Dermis blood vessel endothelial cell (primary cell): ENCODE data around the gene ANK2. TPM values are rescaled to one million over a fixed set of nuclear protein-coding genes. Genes with fewer than 3 reads are reported as not detected.

ENCODE experiments used
- DNase-seq: peaks from one replicate; pipeline ENCODE4 v3.0.0; 2010
- total RNA-seq: library from RNA; depleted of rRNA; stranded (reverse); fragments of >200 nt; gene quantifications from 2 replicates; pipeline ENCODE4 v1.2.3, GENCODE V29; 2014

Gene ANK2
- total RNA-seq, 1 donor from 2014 or later, result 41.4 TPM

GRCh38 chr4:113101669-113102068 lies 52.2 kb downstream of the ANK2 start:
- no peak for DNase-seq

- DNase-seq, result no peak
Observed at GRCh38 chr4:113103556-113103955, 54.1 kb downstream of the ANK2 start.

GRCh38 chr4:113106108-113106507 lies 56.7 kb downstream of the ANK2 start:
- DNase-seq, result peak; percentile 5

DNA sequence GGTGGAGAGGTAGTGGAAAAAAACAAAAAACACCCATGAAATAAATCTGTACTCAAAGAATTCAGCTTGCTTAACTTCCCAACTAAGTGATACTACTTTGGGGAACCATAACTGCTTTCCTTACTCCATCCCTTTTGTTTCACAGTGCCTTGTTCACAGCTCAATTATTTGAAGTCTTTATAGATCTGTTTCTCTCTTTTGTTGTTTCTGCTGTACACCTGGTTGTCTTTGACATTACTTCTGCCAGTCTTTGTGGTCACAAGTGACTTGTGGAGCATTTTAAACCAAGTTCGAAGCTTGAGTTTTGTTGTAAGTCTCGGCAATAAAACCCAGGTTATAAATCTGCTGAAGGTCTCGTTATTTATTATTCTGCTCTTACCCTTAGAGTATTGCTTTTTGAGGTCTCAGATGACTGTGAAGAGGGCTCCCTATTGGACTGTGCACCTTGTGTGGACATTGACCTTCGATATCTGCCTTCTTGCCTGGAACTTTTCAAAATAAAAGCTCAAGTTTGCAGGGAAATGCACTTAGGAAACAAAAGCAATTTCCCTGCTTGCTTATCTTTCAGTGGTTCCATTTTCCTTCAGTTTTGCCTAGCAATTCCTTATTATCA lies 59.8 kb downstream of the ANK2 start:
- DNase-seq, result no peak

- no peak for DNase-seq
Observed at GRCh38 chr4:113112338-113112978, 63.0 kb downstream of the ANK2 start.

- DNase-seq, result no peak
Observed at GRCh38 chr4:113113151-113113550, 63.7 kb downstream of the ANK2 start.

DNA sequence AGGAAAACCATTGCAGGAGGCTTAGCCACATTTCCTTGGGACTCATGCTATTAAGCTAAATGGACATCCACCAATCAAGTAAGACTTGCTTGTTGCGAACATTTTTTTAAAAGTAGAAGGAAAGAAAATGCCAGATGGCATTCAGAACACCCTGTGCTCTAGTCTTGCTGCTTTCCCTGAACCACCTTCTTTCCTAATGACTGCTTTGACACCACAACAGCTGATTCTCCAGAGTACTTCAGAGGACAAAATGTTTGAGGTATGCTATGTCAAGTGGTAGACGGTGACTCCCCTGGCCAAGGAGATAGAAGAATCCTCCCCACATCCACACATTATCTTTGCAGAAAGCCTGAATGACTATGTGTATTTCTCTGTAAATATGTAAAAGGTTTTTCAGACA lies 65.4 kb downstream of the ANK2 start:
- no peak for DNase-seq

DNA sequence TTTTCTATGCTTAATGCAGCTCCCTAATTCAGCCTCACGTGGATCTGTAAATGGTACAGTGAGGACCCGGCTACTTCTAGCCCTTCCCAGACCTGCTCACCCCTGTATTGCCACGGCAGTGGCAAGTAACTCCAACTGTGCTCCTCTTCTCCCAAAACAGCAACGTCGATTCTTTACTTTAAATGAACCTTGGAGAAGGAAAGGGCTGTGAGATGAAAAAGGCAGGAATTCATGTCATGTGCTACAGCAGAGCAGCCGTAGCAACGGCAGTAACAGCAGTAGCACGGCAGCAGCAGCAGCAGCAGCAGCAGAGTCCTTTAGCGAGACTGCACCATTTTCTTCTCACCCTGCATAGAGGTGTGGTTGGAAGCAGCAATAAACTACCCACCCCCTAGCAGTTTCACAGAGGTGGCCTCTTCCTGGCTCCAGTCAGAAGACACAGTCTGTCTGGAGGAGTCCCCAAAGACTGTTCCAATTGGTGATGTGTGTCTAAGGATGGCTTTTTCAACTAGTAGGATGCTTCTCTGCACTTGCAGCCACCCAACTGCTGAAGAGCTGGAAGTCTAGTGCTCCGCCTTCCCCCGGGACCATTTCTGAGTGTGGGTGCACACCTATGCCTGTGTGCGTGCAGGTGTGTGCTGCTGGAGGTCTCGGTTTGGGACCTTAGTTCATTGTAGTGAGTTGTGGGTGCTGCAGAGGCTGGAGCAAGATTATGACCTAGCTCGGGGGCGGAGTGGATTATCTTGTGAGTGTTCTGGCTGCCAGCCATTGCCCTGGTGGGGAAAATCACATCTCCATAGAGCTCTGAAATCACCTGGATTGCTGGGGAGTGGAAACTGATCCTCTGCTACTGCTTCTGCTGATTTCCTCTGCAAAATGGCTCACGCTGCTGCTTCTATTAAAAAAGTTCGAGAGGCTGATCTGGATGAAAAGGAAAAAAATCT lies 67.2 kb downstream of the ANK2 start:
- no peak for DNase-seq

- DNase-seq, result no peak
Observed at GRCh38 chr4:113117358-113117702, 67.9 kb downstream of the ANK2 start.

- no peak for DNase-seq
Observed at GRCh38 chr4:113122066-113122465, 72.6 kb downstream of the ANK2 start.

DNA sequence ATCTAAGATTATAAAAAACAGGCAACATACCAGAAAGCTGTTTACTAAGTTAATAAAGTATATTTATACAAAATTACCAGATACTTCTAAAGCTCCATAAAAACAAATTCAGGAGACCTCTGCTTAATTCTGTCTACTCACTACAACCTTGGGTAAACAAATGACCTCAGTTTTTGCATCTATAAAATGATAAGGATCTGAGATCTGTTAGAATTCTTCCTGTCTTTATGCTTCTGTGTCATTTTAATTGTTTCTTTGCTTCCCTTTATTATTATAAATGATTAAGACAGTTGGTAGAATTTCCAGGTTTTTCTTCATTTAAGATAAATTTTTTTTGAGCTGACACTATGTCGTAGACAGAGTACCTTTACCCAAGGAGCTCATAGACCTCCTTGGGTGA lies 76.0 kb downstream of the ANK2 start:
- no peak for DNase-seq

DNA sequence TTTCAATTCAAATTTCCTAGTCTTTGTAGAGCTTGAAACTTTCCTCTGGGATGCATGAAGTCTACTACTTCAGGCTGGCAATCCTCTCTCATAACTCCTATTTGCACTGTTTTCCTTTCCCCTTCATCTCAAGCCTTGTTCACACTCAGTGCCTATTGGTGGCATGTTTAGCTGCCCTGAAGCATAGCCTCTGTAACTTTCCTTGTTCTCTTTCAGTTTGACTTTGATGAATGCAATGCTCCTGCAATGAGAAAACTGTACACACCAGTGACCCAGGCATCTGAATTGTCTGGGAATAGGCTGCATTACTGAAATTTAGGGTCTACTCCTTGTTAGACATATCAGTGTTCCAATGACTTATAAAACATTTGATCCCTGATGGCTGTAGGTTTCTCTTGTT lies 81.7 kb downstream of the ANK2 start:
- DNase-seq, result no peak

DNA sequence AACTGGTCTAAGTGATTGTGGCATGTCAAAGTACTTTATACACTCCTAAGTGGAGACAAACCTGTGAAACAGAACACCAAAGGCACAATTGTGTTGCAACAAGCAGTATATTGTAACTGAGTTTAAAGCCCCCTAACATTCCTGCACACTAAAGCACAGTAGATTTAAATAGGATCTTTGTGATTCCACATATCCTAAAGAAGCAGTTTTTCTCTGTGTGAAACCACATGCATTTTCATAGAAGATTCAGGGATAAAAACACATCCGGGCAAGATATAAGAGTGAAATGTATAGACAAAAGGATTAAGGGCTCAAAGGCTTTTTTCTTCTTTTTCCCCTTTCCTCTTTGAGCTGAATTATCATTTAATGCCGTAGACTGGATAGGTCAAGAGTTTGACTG lies 82.2 kb downstream of the ANK2 start:
- DNase-seq, result no peak

GRCh38 chr4:113141901-113142346 lies 92.5 kb downstream of the ANK2 start:
- DNase-seq, result no peak

GRCh38 chr4:113142351-113142750 lies 92.9 kb downstream of the ANK2 start:
- no peak for DNase-seq

- DNase-seq, result no peak
Observed at GRCh38 chr4:113144091-113144490, 94.6 kb downstream of the ANK2 start.

- DNase-seq, result no peak
Observed at GRCh38 chr4:113145147-113145518, 95.7 kb downstream of the ANK2 start.

DNA sequence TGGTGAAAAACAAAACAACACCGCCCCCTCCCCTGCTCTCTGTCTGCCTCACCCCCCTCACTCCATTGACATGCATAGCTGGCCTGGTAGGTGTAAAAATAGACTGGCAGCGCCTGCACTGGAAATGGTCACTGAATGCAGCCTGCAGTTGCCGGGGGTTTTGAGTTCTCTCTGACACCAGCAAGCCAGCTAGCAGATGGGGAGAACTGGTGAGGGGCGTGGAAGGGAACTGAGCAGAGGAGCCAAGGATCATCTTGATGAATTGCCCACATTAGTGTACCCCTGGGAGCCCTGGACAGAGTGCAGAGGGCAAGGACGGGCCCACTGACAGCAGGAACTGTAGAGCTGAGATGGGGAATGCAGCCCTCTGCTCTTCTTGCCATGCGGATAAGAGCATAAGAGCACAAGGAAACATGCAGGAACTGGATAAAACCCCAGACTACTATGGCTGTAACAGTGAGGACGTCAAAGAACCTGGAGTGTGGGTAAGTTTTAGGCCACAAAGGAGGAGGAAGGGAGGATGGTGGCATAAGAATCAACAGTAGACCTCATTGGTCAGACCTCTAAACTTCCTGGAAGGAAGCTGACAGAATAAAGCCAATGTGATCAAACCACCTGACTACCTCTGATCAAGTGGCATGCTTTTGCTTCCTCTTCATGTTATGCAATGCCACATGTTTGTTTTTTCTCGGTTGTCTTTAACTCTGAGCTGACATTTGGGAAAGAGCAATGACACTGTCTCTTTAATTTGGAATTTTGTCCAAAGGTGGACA lies 96.3 kb downstream of the ANK2 start:
- DNase-seq, result no peak

- DNase-seq, result no peak
Observed at GRCh38 chr4:113146876-113147358, 97.5 kb downstream of the ANK2 start.

GRCh38 chr4:113147498-113148111 lies 98.2 kb downstream of the ANK2 start:
- no peak for DNase-seq

GRCh38 chr4:113148925-113149324 lies 99.5 kb downstream of the ANK2 start:
- DNase-seq, result no peak

GRCh38 chr4:113153529-113154101 lies 104.2 kb downstream of the ANK2 start:
- DNase-seq, result no peak
